ENCODE data around the gene CYYR1.
"Not testable (repeated sequence)": the region's sequence is repeated elsewhere in the genome, so short reads cannot be mapped to it uniquely, and the experiment has no call there.

GRCh38 chr21:26458854-26459253, 114.2 kb downstream of the CYYR1 start:
- TF ChIP-seq EZH2 (IDR thresholded peaks at IDR 0.05; ENCODE audit: insufficient read depth, poor library complexity, severe bottlenecking); EZH2phosphoT487 (IDR thresholded peaks at IDR 0.05; ENCODE audit: insufficient read depth, low read depth): not testable (repeated sequence)
